ENCODE data around the gene BRCA2.

- TF ChIP-seq ZC3H11A (IDR thresholded peaks at IDR 0.05; ENCODE audit: low read depth, low read length) (no peak), CHAMP1 (IDR thresholded peaks at IDR 0.05) (no peak), SMAD3 (CRISPR knock-in tag; conservative IDR thresholded peaks at IDR 0.05) (no peak), ZNF780A (CRISPR knock-in tag; IDR thresholded peaks at IDR 0.05) (no peak), USF1 (CRISPR knock-in tag; IDR thresholded peaks at IDR 0.05) (no peak), EP300 (IDR thresholded peaks at IDR 0.05; ENCODE audit: low read length) (no peak), HMGXB4 (CRISPR knock-in tag; IDR thresholded peaks at IDR 0.05) (no peak), LARP7 (IDR thresholded peaks at IDR 0.05) (no peak)
Observed at GRCh38 chr13:32426990-32427851, 111.9 kb downstream of the BRCA2 start.
